H1 (cell line): ENCODE results near the gene GIN1. TPM values are rescaled to one million over a fixed set of nuclear protein-coding genes. Genes with fewer than 3 reads are reported as not detected.
A peak's percentile ranks its signal among the peaks of the same experiment; 100 is the strongest.

Source experiments
- CTCF ChIA-PET: fragments of 300-600 bp; sonication (Branson Sonifier 250); formaldehyde crosslinking; loops from one replicate; lab custom pipeline; 2021; ENCODE audit not compliant: partially characterized antibody; lab: Charles Lee
- POLR2A ChIA-PET: fragments of 300-600 bp; sonication (Branson Sonifier 250); formaldehyde crosslinking; loops from one replicate; lab custom pipeline; 2021; ENCODE audit warnings: inconsistent platforms; ENCODE audit not compliant: partially characterized antibody; lab: Charles Lee
- DNase-seq, 2 experiments: peaks; one replicate each; pipeline versions ENCODE4 v3.0.0 to v3.0.0-alpha.2; 2010 to 2022; ENCODE audit warnings: low spot score in 2 of 2, low read depth in 1 of 2, mixed read lengths in 1 of 2
- FAIRE-seq: peaks from 2 replicates; lab custom pipeline; 2011; peaks lifted over from hg19 to GRCh38; lab: Jason Lieb, UNC
- H2AFZ ChIP-seq: 2 replicates; pipeline ENCODE4 v1.8.1; 2012; ENCODE audit warnings: low read length, inconsistent platforms
- H2AK5ac ChIP-seq: 2 replicates; pipeline ENCODE4 v1.6.1; 2013; ENCODE audit warnings: low read depth, low read length
- H2BK120ac ChIP-seq: replicated peaks from 2 replicates; pipeline ENCODE3; 2013; ENCODE audit warnings: low read depth, low read length, inconsistent platforms
- H2BK12ac ChIP-seq: 2 replicates; pipeline ENCODE4 v1.6.1; 2013; ENCODE audit warnings: low read depth, low read length
- H2BK15ac ChIP-seq: 2 replicates; pipeline ENCODE4 v1.6.1; 2013; ENCODE audit warnings: low read length
- H2BK20ac ChIP-seq: 2 replicates; pipeline ENCODE4 v1.6.1; 2013; ENCODE audit warnings: low read length
- H2BK5ac ChIP-seq: 2 replicates; pipeline ENCODE4 v1.6.1; 2013; ENCODE audit warnings: low read depth, low read length
- H3K14ac ChIP-seq: 2 replicates; pipeline ENCODE4 v1.6.1; 2013; ENCODE audit warnings: inconsistent platforms; ENCODE audit not compliant: insufficient read length
- H3K18ac ChIP-seq: 2 replicates; pipeline ENCODE4 v1.6.1; 2013; ENCODE audit warnings: low read length; ENCODE audit errors: extremely low read depth
- H3K23ac ChIP-seq: 2 replicates; pipeline ENCODE4 v1.6.1; 2013; ENCODE audit warnings: inconsistent platforms; ENCODE audit not compliant: insufficient read length
- H3K23me2 ChIP-seq: 2 replicates; pipeline ENCODE4 v1.6.1; 2013; ENCODE audit warnings: low read depth, low read length
- H3K27ac ChIP-seq: 2 replicates; pipeline ENCODE4 v1.6.1; 2011; ENCODE audit warnings: low read depth, low read length, inconsistent platforms
- H3K27me3 ChIP-seq, 4 experiments: replicated peaks in 1 of 4; 1 replicate in 1 of 4; 2 replicates in 3 of 4; pipeline versions ENCODE4 v1.6.1 to v1.8.1; 2011 to 2013; ENCODE audit warnings: low read length in 3 of 4, mild to moderate bottlenecking in 3 of 4, inconsistent platforms in 2 of 4, mixed read lengths in 2 of 4, moderate library complexity in 1 of 4; ENCODE audit not compliant: control insufficient read depth in 3 of 4, insufficient read depth in 3 of 4; ENCODE audit errors: extremely low read depth in 1 of 4
- H3K36me3 ChIP-seq, 4 experiments: 2 replicates each; pipeline versions ENCODE4 v1.6.1 to v1.8.1; 2011 to 2013; ENCODE audit warnings: mild to moderate bottlenecking in 4 of 4, low read length in 3 of 4, moderate library complexity in 2 of 4, control low read depth in 1 of 4, inconsistent platforms in 1 of 4; ENCODE audit not compliant: insufficient read depth in 4 of 4, control insufficient read depth in 2 of 4
- H3K4ac ChIP-seq: replicated peaks from 2 replicates; pipeline ENCODE3; 2013; ENCODE audit warnings: low read length, low read depth, mixed read lengths, inconsistent platforms; ENCODE audit not compliant: insufficient read length
- H3K4me1 ChIP-seq, 4 experiments: replicated peaks in 1 of 4; 1 replicate in 1 of 4; 2 replicates in 3 of 4; pipeline versions ENCODE4 v1.6.1 to v1.8.1; 2011 to 2013; ENCODE audit warnings: low read length in 3 of 4, inconsistent platforms in 2 of 4, mixed read lengths in 1 of 4; ENCODE audit not compliant: insufficient read depth in 4 of 4, control insufficient read depth in 3 of 4
- H3K4me2 ChIP-seq, 2 experiments: 2 replicates each; pipeline versions ENCODE4 v1.6.1 to v1.8.1; 2011 to 2013; ENCODE audit warnings: low read depth in 2 of 2, low read length in 2 of 2, control low read depth in 1 of 2, inconsistent platforms in 1 of 2, mild to moderate bottlenecking in 1 of 2; ENCODE audit not compliant: insufficient read depth in 1 of 2
- H3K4me3 ChIP-seq, 4 experiments: fragments of 200-600, 300-600 bp in 1 of 4; sonication (generic), shearing (Covaris generic), sonication (Bioruptor Twin) in 1 of 4; 2 replicates each; pipeline versions ENCODE4 v1.5.1 to v1.8.1; 2011 to 2016; ENCODE audit warnings: low read length in 4 of 4, low read depth in 3 of 4, control low read depth in 2 of 4, inconsistent platforms in 2 of 4, mild to moderate bottlenecking in 2 of 4, mixed read lengths in 1 of 4, moderate library complexity in 1 of 4; ENCODE audit not compliant: insufficient read depth in 2 of 4; ENCODE audit errors: extremely low read depth in 1 of 4
- H3K56ac ChIP-seq: replicated peaks from 2 replicates; pipeline ENCODE3; 2013; ENCODE audit warnings: low read depth, mild to moderate bottlenecking, mixed read lengths, low read length, inconsistent platforms; ENCODE audit not compliant: insufficient read length
- H3K79me1 ChIP-seq: 2 replicates; pipeline ENCODE4 v1.6.1; 2013; ENCODE audit warnings: low read depth, low read length, control low read depth
- H3K79me2 ChIP-seq, 2 experiments: 2 replicates each; pipeline versions ENCODE4 v1.6.1 to v1.8.1; 2012 to 2013; ENCODE audit warnings: low read length in 2 of 2, mild to moderate bottlenecking in 2 of 2, inconsistent platforms in 1 of 2; ENCODE audit not compliant: insufficient read depth in 2 of 2, control insufficient read depth in 1 of 2
- H3K9ac ChIP-seq, 4 experiments: replicated peaks in 1 of 4; 1 replicate in 1 of 4; 2 replicates in 3 of 4; pipeline versions ENCODE4 v1.6.1 to v1.8.1; 2011 to 2013; ENCODE audit warnings: low read depth in 3 of 4, low read length in 3 of 4, control low read depth in 2 of 4, mild to moderate bottlenecking in 2 of 4, moderate library complexity in 2 of 4, inconsistent platforms in 1 of 4; ENCODE audit errors: extremely low read depth in 1 of 4
- H3K9me3 ChIP-seq, 2 experiments: 2 replicates each; pipeline versions ENCODE4 v1.6.1 to v1.8.1; 2012 to 2013; ENCODE audit warnings: mild to moderate bottlenecking in 2 of 2, moderate library complexity in 2 of 2, control low read depth in 1 of 2, inconsistent platforms in 1 of 2, low read depth in 1 of 2, low read length in 1 of 2, mixed read lengths in 1 of 2; ENCODE audit not compliant: insufficient read depth in 2 of 2
- H4K20me1 ChIP-seq, 2 experiments: replicated peaks in 1 of 2; 2 replicates each; pipeline versions ENCODE3 to v1.8.1; 2011 to 2013; ENCODE audit warnings: inconsistent platforms in 2 of 2, low read length in 2 of 2, mild to moderate bottlenecking in 1 of 2; ENCODE audit not compliant: insufficient read depth in 2 of 2, control insufficient read depth in 1 of 2
- H4K5ac ChIP-seq: 2 replicates; pipeline ENCODE4 v1.6.1; 2013; ENCODE audit warnings: low read length, low read depth, mixed read lengths, inconsistent platforms; ENCODE audit not compliant: insufficient read length
- H4K8ac ChIP-seq: 2 replicates; pipeline ENCODE4 v1.8.0; 2013; ENCODE audit warnings: mild to moderate bottlenecking, moderate library complexity, low read length, inconsistent platforms; ENCODE audit not compliant: insufficient read depth; ENCODE audit errors: extremely low read depth
- H4K91ac ChIP-seq: replicated peaks from 2 replicates; pipeline ENCODE3; 2013; ENCODE audit warnings: low read length, mixed read lengths, inconsistent platforms; ENCODE audit not compliant: insufficient read length
- CBX8 ChIP-seq: fragments of 300-800, 300-1000 bp; sonication (generic); IDR thresholded peaks from 2 replicates; pipeline ENCODE4 v1.7.1; 2016; ENCODE audit warnings: low read depth, low read length, borderline replicate concordance
- EZH2 ChIP-seq: fragments of 200-600 bp; sonication (generic); IDR thresholded peaks from 2 replicates; pipeline ENCODE4 v1.7.1; 2012; ENCODE audit warnings: low read depth, mild to moderate bottlenecking, moderate library complexity, low read length, inconsistent platforms; ENCODE audit not compliant: severe bottlenecking
- FOSL1 ChIP-seq: IDR thresholded peaks from 2 replicates; pipeline ENCODE4 v1.6.1; 2011; ENCODE audit warnings: mild to moderate bottlenecking, low read depth, low read length, moderate library complexity; ENCODE audit not compliant: insufficient read depth
- GABPA ChIP-seq: IDR thresholded peaks from 2 replicates; pipeline ENCODE4 v1.6.1; 2011; ENCODE audit warnings: mild to moderate bottlenecking, low read length, moderate library complexity, borderline replicate concordance; ENCODE audit not compliant: insufficient read depth
- HDAC6 ChIP-seq: IDR thresholded peaks from one replicate; pipeline ENCODE4 v1.7.1; 2012; ENCODE audit warnings: low read depth, mild to moderate bottlenecking, inconsistent platforms, low read length, moderate library complexity
- MAFK ChIP-seq: IDR thresholded peaks from 2 replicates; pipeline ENCODE4 v1.6.1; 2012; ENCODE audit warnings: low read depth, mild to moderate bottlenecking, improper control_type of control experiment, low read length
- POU5F1 ChIP-seq: IDR thresholded peaks from 2 replicates; pipeline ENCODE4 v1.6.1; 2011; ENCODE audit warnings: low read depth, mild to moderate bottlenecking, low read length, moderate library complexity
- SP1 ChIP-seq: IDR thresholded peaks from 2 replicates; pipeline ENCODE4 v1.6.1; 2011; ENCODE audit warnings: low read depth, low read length
- TAF7 ChIP-seq: optimal IDR thresholded peaks from 2 replicates; pipeline ENCODE3; 2011; ENCODE audit warnings: low read depth, mild to moderate bottlenecking, inconsistent platforms, low read length, moderate library complexity, borderline replicate concordance
- TBP ChIP-seq: IDR thresholded peaks from 2 replicates; pipeline ENCODE4 v1.6.1; 2011; ENCODE audit warnings: low read depth, low read length, improper control_type of control experiment
- WGBS, 2 experiments: shearing (Covaris generic) in 1 of 2; methylation state at CpG; one replicate each; pipeline versions ENCODE4 v1.1.6 to v1.1.7; 2013 to 2015; ENCODE audit warnings: low lambda C conversion rate in 2 of 2, mixed read lengths in 2 of 2, inconsistent platforms in 1 of 2, low coverage in 1 of 2, missing lambda C conversion rate in 1 of 2; ENCODE audit not compliant: insufficient replicate concordance in 2 of 2, insufficient coverage in 1 of 2, insufficient read length in 1 of 2; ENCODE audit errors: extremely low coverage in 1 of 2, missing lambda C conversion rate in 1 of 2; 5-methylcytosine and 5-hydroxymethylcytosine counted together
- polyA plus RNA-seq, 7 experiments: library from polyadenylated mRNA; depleted of rRNA in 3 of 7; stranded (reverse) in 5 of 7; unstranded in 2 of 7; fragments of >200 nt in 5 of 7; fragments of 200-250 nt in 2 of 7; gene quantifications; 1 replicate in 5 of 7; 2 replicates in 1 of 7; 4 replicates in 1 of 7; pipeline versions ENCODE4 v1.2.1 to v1.2.3, GENCODE V29; 2011 to 2013; ENCODE audit warnings: missing spikeins in 2 of 7, mixed read lengths in 2 of 7
- total RNA-seq: library from RNA; stranded (reverse); fragmentation: NEBNext Ultra II Directional; extraction: Animal tissue kit (Norgen Biotek cat#: 25700); gene quantifications from 2 replicates; pipeline ENCODE4 v1.2.1, GENCODE V29; 2021
- TF ChIP-seq, protein P1 (sequence below): IDR thresholded peaks from 2 replicates; pipeline ENCODE4 v1.6.1; 2011; ENCODE audit warnings: low read length, improper control_type of control experiment
- TF ChIP-seq, protein P2 (sequence below): IDR thresholded peaks from 2 replicates; pipeline ENCODE4 v1.6.1; 2012; ENCODE audit warnings: inconsistent platforms

GIN1 gene
- total and polyA plus RNA-seq, 2 of the 8 experiments (the other 6 are each of a cell fraction or from before 2014, with no cell fraction given), result 1.9 to 7.1 TPM

DNA sequence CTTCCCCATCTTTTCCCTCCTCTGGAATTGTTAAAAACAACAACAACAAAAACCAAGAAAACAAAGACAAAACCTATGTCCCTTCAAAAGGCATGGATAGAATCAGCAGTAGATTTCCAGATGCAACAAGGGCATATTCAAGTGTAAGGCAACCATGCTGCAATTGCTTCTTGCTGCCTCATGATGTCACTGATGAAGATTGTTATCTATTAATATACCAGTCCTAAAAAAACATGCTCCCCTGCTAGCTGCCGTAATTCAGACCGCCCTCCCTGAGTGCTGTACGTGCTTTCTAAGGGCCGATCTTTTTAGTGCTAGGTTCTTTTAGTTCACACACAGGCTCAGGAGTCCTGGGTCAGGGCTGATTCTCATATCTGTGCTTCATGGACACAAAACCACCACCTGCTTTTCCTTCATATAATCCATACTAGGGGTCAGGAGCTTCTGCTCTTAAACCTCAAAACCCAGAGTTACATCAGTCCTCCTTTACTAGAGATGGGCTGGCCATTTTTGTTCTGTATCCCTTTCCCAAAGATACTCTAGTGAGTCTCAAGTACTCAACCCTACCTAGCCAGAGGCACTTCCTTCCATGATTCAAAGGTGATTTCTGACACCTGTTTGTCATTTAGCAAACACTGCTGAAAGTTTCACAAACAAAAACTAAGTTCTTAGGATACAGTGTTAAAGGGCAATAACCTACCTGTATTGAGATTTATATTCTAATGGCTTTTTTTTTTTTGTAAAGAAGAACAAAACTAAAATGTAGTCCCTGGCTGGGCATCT is 82.1 kb downstream of the GIN1 start:
- Histone ChIP-seq H3K4ac (no peak overlapping the region), H3K79me1 (no peaks in the 10 kb centered on the region), H2BK120ac (no peak overlapping the region), H4K5ac (no peak overlapping the region), H3K23ac (no peak overlapping the region), H2BK5ac (no peak overlapping the region), H2BK12ac (no peak overlapping the region), H3K27ac (no peak overlapping the region), H3K4me3 (no peak overlapping the region), H3K23me2 (no peaks in the 10 kb centered on the region), H4K91ac (no peak overlapping the region), H2AK5ac (no peak overlapping the region), H3K56ac (no peak overlapping the region), H4K20me1 (no peaks in the 10 kb centered on the region), H3K9ac (no peak overlapping the region), H3K14ac (no peak overlapping the region), H3K4me1 (no peaks in the 10 kb centered on the region), H4K8ac (no peak overlapping the region), H2BK20ac (no peak overlapping the region), H3K9me3 (no peaks in the 10 kb centered on the region), H3K18ac (no peak overlapping the region), H3K27me3 (no peaks in the 10 kb centered on the region), H2AFZ (0 out of 2 replicates have a peak overlapping the region, but pooled peaks have one; percentile 8), H3K79me2 (no peaks in the 10 kb centered on the region), H2BK15ac (no peak overlapping the region), H3K36me3 (no peaks in the 10 kb centered on the region), H3K4me2 (no peak overlapping the region)
- CTCF ChIA-PET, result no interaction called here
- FAIRE-seq (no peak), DNase-seq (no peak)
- POLR2A ChIA-PET, result no interaction called here
- WGBS, 2 experiments, result 92% methylated on average over 4 of the region's 4 CpGs; no CpG with 5 or more reads in 1 of the 2 experiments
- no peak for TF ChIP-seq FOSL1
- no peak for TF ChIP-seq POU5F1
- no peak for TF ChIP-seq TBP
- TF ChIP-seq SP1, result no peak
- TF ChIP-seq GABPA, result no peak
- TF ChIP-seq CBX8, result no peak
- TF ChIP-seq HDAC6, result no peak
- TF ChIP-seq, protein P1, sequence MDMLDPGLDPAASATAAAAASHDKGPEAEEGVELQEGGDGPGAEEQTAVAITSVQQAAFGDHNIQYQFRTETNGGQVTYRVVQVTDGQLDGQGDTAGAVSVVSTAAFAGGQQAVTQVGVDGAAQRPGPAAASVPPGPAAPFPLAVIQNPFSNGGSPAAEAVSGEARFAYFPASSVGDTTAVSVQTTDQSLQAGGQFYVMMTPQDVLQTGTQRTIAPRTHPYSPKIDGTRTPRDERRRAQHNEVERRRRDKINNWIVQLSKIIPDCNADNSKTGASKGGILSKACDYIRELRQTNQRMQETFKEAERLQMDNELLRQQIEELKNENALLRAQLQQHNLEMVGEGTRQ, result no peak
- TF ChIP-seq, protein P2, sequence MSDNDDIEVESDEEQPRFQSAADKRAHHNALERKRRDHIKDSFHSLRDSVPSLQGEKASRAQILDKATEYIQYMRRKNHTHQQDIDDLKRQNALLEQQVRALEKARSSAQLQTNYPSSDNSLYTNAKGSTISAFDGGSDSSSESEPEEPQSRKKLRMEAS, result no peak
- TF ChIP-seq TAF7, result no peak
- no peak for TF ChIP-seq MAFK
- TF ChIP-seq EZH2, result no peak
